ENCODE data around the gene SHANK1. TPM values are rescaled to one million over a fixed set of nuclear protein-coding genes. Genes with fewer than 3 reads are reported as not detected.

The SHANK1 gene
- total RNA-seq, 1 donor from 2014 or later, result 0.36 TPM

DNA sequence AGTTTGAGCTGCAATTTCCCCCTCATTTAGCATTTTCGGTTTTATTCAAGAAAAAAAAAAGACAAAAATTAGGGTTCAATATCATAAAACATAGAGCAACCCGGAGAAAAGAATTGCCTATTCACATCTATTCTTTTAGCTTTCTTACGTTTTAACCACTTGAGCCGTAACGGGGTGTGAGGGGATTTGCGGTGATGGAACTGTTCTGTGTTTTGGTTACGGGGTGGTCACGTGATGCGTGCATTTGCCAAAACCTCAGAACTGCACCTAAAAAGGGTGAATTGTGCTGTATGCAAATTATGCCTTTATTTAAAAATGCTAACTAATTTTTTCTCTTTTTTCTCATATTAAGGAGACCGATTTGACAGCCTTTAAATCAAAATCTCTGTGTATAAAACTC, 25.6 kb upstream of the SHANK1 start:
- Mint-ChIP-seq H3K9me3 (ENCODE audit: low read depth) (no peaks in the 10 kb centered on the region), H3K4me3 (ENCODE audit: low read depth) (no peak overlapping the region), H3K27ac (no peak overlapping the region), H3K36me3 (ENCODE audit: insufficient read depth) (no peaks in the 10 kb centered on the region), H3K4me1 (ENCODE audit: low read depth) (peaks cover 2% of the 10 kb centered on the region), H3K27me3 (peaks cover 22% of the 10 kb centered on the region)
- DNase-seq (ENCODE audit: low spot score, unreplicated experiment), result no peak
- TF ChIP-seq, protein P1, sequence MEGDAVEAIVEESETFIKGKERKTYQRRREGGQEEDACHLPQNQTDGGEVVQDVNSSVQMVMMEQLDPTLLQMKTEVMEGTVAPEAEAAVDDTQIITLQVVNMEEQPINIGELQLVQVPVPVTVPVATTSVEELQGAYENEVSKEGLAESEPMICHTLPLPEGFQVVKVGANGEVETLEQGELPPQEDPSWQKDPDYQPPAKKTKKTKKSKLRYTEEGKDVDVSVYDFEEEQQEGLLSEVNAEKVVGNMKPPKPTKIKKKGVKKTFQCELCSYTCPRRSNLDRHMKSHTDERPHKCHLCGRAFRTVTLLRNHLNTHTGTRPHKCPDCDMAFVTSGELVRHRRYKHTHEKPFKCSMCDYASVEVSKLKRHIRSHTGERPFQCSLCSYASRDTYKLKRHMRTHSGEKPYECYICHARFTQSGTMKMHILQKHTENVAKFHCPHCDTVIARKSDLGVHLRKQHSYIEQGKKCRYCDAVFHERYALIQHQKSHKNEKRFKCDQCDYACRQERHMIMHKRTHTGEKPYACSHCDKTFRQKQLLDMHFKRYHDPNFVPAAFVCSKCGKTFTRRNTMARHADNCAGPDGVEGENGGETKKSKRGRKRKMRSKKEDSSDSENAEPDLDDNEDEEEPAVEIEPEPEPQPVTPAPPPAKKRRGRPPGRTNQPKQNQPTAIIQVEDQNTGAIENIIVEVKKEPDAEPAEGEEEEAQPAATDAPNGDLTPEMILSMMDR (IDR thresholded peaks at IDR 0.05; ENCODE audit: unreplicated experiment), result no peak

DNA sequence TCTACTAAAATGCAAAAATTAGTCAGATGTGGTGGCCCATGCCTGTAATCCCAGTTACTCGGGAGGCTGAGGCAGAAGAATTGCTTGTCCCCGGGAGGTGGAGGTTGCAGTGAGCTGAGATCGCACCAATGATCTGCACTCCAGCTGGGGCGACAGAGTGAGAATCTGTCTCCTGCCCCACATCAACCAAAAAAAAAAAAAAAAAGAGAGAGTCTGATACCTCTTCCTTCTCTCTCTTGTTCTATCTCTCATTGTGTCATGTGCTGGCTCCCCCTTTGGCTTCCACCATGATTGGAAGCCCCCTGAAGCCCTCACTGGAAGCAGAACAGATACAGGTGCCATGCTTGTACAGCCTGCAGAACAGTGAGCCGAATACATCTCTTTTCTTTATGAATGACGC, 23.9 kb upstream of the SHANK1 start:
- H3K27me3 Mint-ChIP-seq, result peaks cover 37% of the 10 kb centered on the region
- no peak for DNase-seq (ENCODE audit: low spot score, unreplicated experiment)
- no peaks in the 10 kb centered on the region for H3K4me1 Mint-ChIP-seq (ENCODE audit: low read depth)
- no peak overlapping the region for H3K4me3 Mint-ChIP-seq (ENCODE audit: low read depth)
- no peaks in the 10 kb centered on the region for H3K9me3 Mint-ChIP-seq (ENCODE audit: low read depth)
- H3K27ac Mint-ChIP-seq, result no peak overlapping the region
- no peaks in the 10 kb centered on the region for H3K36me3 Mint-ChIP-seq (ENCODE audit: insufficient read depth)
- TF ChIP-seq, protein P1 (IDR thresholded peaks at IDR 0.05; ENCODE audit: unreplicated experiment), result no peak

DNA sequence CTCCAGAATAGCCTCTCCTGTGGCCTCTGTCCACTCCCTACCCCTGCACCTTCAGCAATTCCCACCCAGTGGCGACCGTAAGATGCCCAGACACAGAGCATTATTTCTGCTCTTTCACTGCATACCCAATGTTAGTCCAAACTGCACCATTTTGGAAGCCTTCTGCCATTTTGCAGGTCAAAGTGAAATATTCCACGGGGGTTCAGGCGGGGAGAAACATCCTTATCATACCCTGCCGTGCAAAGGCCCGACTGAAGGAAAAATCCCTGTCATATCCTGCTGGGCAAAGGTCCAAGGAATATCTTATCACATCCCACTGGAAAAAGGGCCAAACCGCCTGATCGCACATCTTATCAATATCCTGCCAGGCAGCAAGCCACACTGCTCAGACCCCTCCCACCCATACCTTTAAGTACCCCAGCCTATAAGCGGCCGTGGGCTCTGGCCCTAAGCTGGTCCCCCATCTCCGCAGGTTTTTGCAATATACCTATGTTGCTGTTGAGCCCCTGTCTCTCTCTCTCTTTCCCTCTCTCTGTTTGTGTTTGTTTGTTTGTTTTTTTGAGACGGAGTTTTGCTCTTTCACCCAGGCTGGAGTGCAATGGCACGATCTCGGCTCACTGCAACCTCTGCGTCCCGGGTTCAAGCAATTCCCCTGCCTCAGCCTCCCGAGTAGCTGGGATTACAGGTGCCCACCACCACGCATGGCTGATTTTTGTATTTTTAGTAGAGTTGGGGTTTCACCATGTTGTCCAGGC, 21.8 kb upstream of the SHANK1 start:
- Mint-ChIP-seq H3K4me1 (ENCODE audit: low read depth) (no peaks in the 10 kb centered on the region), H3K9me3 (ENCODE audit: low read depth) (no peaks in the 10 kb centered on the region), H3K36me3 (ENCODE audit: insufficient read depth) (no peaks in the 10 kb centered on the region), H3K27me3 (peaks cover 49% of the 10 kb centered on the region), H3K27ac (no peak overlapping the region), H3K4me3 (ENCODE audit: low read depth) (no peak overlapping the region)
- no peak for DNase-seq (ENCODE audit: low spot score, unreplicated experiment)
- TF ChIP-seq, protein P1 (IDR thresholded peaks at IDR 0.05; ENCODE audit: unreplicated experiment), result no peak

DNA sequence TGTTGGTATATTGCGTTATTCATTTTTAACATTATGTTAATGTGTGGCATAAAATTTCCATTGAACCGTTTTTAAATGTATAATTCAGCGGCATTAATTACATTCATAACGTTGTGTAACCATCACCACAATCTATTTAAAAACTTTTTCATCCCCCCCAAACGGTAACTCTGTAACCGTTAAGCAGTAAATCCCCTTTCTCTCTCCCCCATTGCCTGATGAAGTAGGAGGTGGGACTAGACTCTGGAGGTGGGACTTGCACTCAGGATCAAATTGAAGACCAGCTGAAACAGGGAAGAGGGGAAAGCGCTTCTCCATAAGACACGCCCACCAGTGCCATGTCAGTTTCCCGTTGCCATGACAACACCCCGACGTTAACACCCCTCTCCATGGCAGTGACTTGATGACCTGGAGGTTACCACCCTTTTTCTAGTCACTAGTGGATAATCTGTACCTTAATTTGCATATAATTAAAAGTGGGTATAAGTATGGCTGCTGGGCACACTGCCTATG, 20.4 kb upstream of the SHANK1 start:
- Mint-ChIP-seq H3K36me3 (ENCODE audit: insufficient read depth) (no peaks in the 10 kb centered on the region), H3K27me3 (peaks cover 58% of the 10 kb centered on the region), H3K27ac (no peak overlapping the region), H3K4me3 (ENCODE audit: low read depth) (no peak overlapping the region), H3K4me1 (ENCODE audit: low read depth) (no peaks in the 10 kb centered on the region), H3K9me3 (ENCODE audit: low read depth) (no peaks in the 10 kb centered on the region)
- TF ChIP-seq, protein P1 (IDR thresholded peaks at IDR 0.05; ENCODE audit: unreplicated experiment), result no peak
- DNase-seq (ENCODE audit: low spot score, unreplicated experiment), result no peak

DNA sequence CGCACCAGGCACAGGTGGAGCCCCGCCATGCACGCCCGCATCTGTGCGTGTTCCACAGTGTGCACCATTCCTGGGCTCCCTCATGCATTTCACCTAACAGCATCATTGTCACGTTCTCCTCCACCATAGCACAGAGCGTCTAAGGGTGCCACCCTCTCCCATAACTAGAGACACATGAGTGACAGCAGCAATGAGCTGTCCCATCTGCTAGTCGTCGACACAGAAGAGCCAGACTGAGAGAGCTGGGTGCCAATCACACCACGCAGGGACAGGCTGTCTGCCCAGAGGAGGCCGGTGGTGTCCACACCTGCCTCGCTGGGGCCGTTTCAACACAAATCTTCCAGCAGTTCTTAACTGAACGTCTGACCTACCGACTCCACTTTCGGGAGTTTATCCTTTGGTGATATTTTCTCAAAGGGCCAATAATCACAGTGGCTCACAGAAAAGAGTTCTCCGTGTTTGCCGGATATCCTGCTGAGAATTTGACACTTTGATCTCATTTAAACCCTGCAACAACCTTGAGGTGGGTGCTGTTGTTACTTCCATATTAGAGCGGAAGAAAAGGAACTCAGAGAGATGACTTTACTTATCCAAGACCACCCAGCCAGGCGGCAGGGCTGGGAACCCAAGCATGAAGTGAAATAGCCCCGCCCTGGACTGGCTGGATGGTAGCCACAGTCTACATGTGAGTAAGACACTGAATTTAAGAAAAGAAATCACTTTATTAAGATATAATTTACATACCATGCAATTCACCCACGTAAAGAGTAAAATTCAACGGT, 19.7 kb upstream of the SHANK1 start:
- no peak for DNase-seq (ENCODE audit: low spot score, unreplicated experiment)
- H3K27ac Mint-ChIP-seq, result no peak overlapping the region
- H3K9me3 Mint-ChIP-seq (ENCODE audit: low read depth), result no peaks in the 10 kb centered on the region
- H3K36me3 Mint-ChIP-seq (ENCODE audit: insufficient read depth), result no peaks in the 10 kb centered on the region
- no peak overlapping the region for H3K4me3 Mint-ChIP-seq (ENCODE audit: low read depth)
- peaks cover 59% of the 10 kb centered on the region for H3K27me3 Mint-ChIP-seq
- H3K4me1 Mint-ChIP-seq (ENCODE audit: low read depth), result no peaks in the 10 kb centered on the region
- TF ChIP-seq, protein P1 (IDR thresholded peaks at IDR 0.05; ENCODE audit: unreplicated experiment), result no peak
